Midbrain (tissue), 1 donor: ENCODE measurements around the gene R3HDM1.
A peak's percentile ranks its signal among the peaks of the same experiment; 100 is the strongest.
"Not testable (repeated sequence)": the region's sequence is repeated elsewhere in the genome, so short reads cannot be mapped to it uniquely, and the experiment has no call there.

Experiments used
- DNase-seq: peaks from one replicate; lab custom pipeline; 2025; lab: John Stamatoyannopoulos, UW

The R3HDM1 gene

DNA sequence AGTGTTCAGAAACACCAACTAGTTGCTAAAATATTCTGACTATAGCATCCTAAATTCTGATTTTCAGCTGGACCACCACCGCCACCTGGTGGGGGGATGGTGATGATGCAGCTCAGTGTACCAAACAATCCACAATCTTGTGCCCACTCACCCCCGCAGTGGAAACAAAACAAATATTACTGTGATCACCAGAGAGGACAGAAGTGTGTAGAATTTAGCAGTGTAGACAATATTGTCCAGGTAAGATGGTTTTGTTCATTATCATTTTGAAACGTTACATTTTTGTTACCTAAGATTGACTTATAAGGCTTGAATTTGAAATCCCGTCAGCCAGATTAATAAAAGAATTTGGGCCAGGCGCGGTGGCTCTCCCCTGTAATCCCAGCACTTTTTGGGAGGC is 178.7 kb downstream of the R3HDM1 start:
- DNase-seq = peak; percentile 77

DNA sequence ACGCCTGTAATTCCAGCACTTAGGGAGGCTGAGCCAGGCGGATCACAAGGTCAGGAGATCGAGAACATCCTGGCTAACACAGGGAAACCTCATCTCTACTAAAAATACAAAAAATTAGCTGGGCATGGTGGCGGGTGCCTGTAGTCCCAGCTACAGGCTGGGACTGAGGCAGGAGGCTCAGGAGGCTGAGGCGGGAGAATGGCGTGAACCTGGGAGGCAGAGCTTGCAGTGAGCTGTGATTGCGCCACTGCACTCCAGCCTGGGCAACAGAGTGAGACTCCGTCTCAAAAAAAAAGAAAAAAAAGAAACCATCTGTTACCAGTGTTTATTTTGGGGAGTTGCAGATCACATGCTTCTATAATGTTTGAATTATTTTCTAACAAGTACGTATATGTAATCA is 183.8 kb downstream of the R3HDM1 start:
- not testable (repeated sequence) for DNase-seq

DNA sequence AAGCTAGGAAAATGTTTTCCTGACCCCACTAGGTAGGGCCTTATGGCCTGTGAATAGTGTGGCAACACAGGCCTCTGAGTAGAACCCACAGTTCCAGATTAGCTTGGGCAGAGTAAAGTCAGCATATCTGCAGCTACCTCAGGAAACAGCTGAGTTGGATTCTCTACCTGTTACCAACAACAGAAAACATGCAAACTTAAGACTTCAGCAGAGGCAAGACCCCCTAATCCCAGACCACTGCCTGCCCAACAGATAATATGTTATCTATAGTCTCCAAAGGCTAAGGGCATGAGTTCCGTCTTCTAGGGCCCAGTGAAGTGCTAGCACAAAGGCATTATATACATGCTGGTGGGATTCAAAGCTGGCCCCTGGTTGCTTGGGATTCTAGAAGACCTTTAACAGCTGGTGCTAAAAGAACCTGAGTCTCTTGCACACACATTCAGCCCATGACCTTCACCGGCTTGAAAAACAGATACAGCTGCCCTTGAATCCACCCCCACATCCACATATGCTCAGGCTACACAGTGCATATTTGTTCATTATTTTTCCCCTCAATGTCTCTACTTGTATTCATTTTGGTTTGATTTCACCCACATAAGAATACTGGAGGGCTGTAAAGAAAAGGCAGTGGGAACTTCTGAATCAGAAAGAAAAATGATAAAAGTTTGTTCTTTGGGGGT is 196.9 kb downstream of the R3HDM1 start:
- no peak for DNase-seq

- no peak for DNase-seq
These were observed 201.3 kb downstream of the R3HDM1 start for GRCh38 chr2:135732561-135732960.

DNA sequence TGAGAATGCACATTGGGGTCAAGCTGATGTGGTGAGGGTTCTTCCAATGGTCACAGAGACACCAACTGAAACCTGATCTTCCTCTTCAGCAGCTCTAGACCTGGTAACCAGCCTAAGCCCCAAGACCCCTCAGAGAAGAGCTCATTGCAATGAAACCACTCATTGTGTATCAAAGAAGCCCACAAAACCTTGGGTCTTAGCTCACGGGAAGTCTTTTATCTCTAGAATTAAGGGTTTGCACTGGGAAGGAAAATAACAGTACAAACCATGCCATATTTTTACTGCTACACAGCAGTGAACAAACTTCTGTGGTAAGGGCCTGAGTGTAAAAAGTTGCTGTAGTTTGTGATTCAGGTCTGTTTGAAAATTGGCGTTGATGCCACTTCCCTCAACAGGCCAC is 201.8 kb downstream of the R3HDM1 start:
- no peak for DNase-seq

DNA sequence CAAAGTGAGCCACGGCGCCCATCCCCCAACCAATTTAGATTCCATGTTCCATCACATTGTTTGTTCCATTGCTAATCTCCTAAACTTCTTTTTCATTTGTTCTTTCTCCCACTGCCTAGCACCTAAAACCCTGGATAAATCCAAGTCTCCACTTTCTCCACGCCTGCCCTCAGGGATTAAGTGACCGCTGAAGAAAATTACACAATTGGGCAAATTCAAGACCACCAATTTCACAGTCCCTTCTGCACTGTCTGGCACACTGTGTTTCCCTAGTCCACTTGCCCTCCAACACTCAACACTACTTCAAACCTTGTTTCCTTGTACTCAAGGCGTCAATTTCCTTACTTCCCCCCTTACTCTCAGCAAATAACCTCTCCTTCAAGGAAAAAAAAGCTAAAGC is 205.3 kb downstream of the R3HDM1 start:
- DNase-seq = no peak

- no peak for DNase-seq
These were observed 208.9 kb downstream of the R3HDM1 start for GRCh38 chr2:135740206-135740605.

- no peak for DNase-seq
These were observed 209.7 kb downstream of the R3HDM1 start for GRCh38 chr2:135741043-135741394.

GRCh38 chr2:135741395-135742324 is 210.4 kb downstream of the R3HDM1 start, which contains the start of gene UBXN4:
UBXN4 (plus strand) TSS chr2:135741855; CDS start chr2:135741930, 75 bp downstream.
- peak; percentile 99 for DNase-seq

GRCh38 chr2:135742325-135742757 is 211.1 kb downstream of the R3HDM1 start:
- peak; percentile 36 for DNase-seq

DNA sequence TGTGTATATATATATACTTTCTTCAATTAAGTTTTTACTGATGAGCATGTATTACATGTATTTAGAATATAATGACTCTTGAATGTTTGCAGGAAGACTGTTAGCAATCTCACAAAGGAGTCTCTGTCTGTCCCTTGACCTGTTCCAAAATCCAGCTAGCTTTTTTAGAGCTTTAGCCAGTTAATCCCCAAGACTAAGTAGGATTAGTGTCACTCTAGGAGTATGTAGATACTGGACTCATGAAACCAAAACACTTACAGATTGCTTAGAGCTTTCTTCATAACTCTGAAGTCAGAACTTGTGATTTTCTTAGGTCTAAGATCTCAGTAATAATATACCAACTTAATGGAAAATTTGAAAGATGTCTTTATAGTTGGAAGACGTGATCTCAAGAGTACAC is 212.6 kb downstream of the R3HDM1 start:
- no peak for DNase-seq

GRCh38 chr2:135744760-135745314 is 213.6 kb downstream of the R3HDM1 start:
- no peak for DNase-seq

DNA sequence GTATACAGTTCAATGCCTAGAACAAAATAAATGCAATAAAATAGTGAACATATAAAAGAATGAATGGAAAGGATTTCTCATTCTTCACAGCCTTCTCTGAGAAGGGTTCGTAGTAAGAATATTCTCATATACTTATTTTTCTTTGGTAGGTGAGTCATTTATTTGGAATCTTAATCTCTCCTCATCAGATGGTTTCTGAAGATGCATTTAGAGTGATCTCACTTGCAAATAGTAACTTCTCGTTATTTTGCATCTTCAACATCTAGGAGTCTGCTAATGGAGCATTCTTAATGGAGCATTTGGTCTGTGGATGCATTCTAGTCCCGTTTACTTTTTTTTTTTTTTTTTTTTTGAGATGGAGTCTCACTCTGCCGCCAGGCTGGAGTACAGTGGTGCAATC is 214.3 kb downstream of the R3HDM1 start:
- no peak for DNase-seq

GRCh38 chr2:135755573-135755972 is 224.3 kb downstream of the R3HDM1 start:
- DNase-seq = no peak

GRCh38 chr2:135756692-135757091 is 225.4 kb downstream of the R3HDM1 start:
- no peak for DNase-seq

DNA sequence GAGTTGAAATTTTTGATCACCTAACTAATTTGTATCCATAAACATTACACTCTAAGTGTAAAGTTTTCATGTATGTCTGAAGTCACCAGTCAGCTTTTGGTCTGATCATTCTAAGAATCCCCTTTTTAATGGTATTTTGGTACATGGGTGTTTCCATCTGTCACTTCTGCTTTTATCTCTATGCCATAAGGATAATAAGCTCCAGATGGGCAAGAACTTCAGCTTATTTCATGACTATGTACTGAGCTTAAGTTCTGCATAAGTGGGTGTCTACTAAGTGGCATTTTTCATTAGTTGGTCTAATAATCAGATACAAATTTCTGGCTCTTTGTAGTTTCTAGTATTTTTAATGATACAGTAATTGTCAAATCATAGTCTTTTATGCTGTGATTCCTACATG is 230.7 kb downstream of the R3HDM1 start:
- no peak for DNase-seq

DNA sequence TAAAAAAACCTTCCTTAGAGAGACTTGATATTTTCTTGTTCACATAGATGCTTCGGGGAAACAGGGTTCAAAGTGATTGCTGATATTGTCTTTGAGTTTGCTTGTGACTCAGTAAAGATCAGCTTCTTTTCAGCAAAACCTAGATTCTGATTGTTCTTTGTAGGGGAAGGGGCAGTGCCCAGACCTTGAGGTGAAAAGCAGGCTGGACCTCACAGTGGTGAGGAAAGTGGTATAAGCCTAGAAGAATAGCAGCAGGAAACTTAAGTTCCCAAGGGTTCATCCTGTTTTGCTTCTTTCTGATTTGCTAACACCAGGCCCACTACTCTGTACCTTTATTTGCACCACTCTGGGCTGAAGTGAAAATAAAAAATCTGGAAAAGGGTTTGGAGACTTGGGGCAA is 231.2 kb downstream of the R3HDM1 start:
- DNase-seq = no peak

DNA sequence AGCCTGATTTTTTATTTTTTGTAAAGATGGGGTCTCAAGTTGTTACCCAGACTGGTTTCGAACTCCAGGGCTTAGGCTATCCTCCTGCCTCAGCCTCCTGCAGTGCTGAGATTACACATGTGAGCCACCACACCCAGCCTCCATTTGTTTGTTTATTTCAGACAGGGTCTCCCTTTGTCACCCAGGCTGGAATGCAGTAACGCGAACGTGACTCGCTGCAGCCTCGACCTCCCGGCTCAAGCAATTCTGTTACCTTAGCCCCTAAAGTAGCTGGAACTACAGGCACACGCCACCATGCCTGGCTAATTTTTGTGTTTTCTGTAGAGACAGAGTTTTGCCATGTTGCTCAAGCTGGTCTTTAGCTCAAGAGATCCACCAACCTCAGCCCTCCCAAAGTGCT is 237.6 kb downstream of the R3HDM1 start:
- DNase-seq = no peak

- no peak for DNase-seq
These were observed 242.0 kb downstream of the R3HDM1 start for GRCh38 chr2:135773319-135773718.

DNA sequence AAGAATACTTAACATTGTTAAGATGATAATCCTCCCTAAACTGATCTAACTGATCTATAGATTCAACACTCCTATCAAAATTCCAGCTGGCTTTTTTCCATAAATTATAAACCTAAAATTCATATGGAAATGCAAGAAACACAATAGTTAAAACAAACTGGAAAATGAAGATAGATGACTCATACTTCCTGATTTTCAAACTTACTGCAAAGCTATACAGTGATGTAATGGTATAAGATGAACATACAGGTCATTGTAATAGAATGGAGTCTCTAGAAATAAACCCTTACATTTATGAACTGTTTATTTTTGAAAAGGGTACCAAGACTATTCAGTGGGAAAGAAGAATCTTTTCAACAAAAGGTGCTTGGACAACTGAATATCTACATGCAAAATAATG is 242.6 kb downstream of the R3HDM1 start:
- DNase-seq = no peak
